GM12801 (cell line): Measurements from ENCODE around the gene HDAC4.

ENCODE experiments used
- TF ChIP-seq, protein P1 (sequence below): IDR thresholded peaks from one replicate; pipeline ENCODE4 v1.5.1; 2011; ENCODE audit warnings: control low read depth; ENCODE audit not compliant: insufficient read length; ENCODE audit errors: extremely low read depth

Gene HDAC4

GRCh38 chr2:239235311-239235710 is 165.5 kb downstream of the HDAC4 start:
- TF ChIP-seq, protein P1, sequence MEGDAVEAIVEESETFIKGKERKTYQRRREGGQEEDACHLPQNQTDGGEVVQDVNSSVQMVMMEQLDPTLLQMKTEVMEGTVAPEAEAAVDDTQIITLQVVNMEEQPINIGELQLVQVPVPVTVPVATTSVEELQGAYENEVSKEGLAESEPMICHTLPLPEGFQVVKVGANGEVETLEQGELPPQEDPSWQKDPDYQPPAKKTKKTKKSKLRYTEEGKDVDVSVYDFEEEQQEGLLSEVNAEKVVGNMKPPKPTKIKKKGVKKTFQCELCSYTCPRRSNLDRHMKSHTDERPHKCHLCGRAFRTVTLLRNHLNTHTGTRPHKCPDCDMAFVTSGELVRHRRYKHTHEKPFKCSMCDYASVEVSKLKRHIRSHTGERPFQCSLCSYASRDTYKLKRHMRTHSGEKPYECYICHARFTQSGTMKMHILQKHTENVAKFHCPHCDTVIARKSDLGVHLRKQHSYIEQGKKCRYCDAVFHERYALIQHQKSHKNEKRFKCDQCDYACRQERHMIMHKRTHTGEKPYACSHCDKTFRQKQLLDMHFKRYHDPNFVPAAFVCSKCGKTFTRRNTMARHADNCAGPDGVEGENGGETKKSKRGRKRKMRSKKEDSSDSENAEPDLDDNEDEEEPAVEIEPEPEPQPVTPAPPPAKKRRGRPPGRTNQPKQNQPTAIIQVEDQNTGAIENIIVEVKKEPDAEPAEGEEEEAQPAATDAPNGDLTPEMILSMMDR: no peak

DNA sequence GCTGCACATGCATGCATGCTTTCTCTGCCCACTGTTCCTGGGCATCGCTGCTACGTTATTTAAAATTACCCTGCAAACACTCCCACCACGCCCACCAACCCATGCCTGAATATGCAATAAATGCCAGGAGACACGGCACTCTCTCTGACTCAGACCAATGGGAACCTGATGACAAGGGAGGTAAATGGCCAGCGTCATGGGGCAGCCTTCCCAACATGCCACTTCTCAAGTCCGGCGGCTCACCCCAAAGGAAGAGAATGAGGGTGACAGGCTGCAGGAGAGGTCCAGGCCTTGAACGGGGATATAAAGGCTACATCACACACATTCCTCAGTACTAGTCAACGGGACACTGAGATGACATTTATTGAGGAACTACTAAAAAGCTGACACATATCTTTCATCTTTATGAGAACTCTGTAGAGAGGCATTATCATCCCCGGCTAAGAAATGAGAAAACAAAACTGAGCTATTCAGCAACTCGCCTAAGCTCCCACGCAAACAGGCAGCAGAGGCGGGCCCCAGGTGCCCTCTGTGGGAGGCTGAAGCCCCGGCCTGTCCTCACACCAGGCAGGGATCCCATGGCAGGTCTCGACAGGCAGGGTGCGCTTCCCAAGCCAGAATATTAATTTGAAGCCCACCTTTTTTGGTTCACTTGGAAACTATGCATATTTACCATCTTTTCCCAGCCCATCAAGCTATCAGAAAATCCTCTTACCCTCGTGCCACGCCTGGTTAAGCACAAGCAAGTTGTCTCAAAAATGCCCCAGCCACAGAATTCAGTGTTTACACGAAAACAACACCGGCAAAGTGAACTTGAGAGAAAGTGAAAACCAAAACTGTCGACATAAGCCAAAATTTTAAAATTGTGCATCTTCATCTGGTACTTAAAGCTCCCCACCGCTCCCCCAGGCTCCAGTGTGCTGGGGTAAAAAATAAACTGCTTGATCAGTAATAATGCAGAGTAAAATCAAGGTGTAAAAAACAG is 166.3 kb downstream of the HDAC4 start:
- TF ChIP-seq, protein P1: no peak

DNA sequence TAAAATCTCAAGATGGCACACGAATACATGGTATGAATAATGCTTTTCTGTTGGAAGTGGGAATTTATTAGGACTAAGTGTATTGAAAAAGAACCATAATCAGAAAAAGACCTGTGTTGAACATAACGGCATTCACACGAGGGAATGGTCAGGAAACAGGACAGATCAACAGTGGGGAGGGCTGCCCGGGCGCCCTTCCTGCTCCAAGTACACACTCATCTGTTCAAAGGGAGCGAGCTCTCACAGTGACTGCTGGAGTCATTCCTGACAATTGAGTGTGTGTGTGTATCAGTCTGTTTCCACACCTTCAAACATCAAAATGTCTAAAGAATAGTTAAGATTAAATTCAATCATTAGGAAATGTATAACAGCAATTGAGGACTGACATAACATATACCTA is 167.2 kb downstream of the HDAC4 start:
- TF ChIP-seq, protein P1: no peak

- TF ChIP-seq, protein P1: no peak
Measured at GRCh38 chr2:239232195-239232578, 168.6 kb downstream of the HDAC4 start.

DNA sequence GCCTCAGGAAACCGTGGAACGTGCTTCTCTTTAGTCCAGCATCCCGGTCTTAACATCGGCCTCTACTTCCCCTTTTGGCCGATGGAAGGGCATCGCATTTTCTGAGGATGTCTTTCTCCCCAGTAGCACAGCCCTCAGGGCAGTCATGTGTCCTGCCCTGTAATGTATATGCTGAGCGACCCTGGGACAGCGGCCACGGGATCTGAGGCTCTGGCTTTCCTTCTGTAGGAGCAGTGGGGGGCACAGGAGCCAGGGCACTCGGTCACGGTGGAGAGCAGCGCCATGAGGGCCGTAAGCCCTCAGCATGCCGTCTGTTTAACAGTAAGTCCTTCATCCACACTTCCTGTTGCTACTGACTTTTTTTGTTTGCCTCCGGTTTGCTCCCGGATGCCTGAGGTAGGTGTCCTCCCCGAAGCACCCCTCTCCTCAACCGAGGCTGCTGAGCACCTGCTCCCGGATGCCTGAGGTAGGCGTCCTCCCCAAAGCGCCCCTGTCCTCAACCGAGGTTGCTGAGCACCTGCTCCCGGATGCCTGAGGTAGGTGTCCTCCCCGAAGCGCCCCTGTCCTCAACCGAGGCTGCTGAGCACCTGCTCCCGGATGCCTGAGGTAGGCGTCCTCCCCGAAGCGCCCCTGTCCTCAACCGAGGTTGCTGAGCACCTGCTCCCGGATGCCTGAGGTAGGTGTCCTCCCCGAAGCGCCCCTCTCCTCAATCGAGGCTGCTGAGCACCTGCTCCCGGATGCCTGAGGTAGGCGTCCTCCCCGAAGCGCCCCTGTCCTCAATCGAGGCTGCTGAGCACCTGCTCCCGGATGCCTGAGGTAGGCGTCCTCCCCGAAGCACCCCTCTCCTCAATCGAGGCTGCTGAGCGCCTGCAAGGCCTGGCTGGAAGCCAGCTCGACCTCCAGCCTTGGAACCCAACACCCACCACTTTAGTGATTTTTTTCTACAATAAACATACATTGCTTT is 169.3 kb downstream of the HDAC4 start:
- TF ChIP-seq, protein P1: no peak

- TF ChIP-seq, protein P1: no peak
Measured at GRCh38 chr2:239230318-239231052, 170.3 kb downstream of the HDAC4 start.
